ENCODE results near the gene SRSF3.
"Not testable (repeated sequence)": the region's sequence is repeated elsewhere in the genome, so short reads cannot be mapped to it uniquely, and the experiment has no call there.

The SRSF3 gene

DNA sequence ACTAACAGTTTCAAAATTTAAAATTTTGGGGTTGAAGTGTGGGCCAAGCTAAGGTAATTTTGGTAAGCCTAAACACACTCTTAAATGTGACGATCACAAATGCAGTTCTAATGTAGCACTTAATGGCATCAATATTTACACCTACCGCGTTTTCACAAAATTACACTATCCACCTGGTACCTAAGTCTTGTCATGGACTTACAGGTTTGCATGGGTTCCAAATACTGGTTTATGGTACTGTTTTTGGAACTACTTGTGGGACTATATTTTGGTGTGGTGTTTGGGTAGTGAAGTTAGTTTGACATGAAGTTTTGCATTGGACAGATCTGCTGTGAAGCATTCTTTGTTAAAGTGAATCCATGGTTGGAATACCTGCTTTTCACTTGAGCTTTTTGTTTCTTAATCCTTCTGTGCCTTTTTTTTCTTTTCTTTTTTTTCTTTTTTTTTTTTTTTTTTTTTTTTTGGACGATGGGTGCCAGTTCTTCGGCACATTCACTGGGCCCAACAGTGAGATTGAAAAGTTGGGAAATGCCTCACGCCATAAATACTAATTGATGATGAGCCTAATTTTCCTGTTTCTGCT is 6.5 kb downstream of the SRSF3 start:
- no peak for DNase-seq (ENCODE audit: low read depth, low spot score)
- no peak overlapping the region for H3K4me3 ChIP-seq (ENCODE audit: low read length)

- not testable (repeated sequence) for H3K4me3 ChIP-seq (ENCODE audit: low read length); DNase-seq (ENCODE audit: low read depth, low spot score)
Measured at GRCh38 chr6:36601818-36602217, 7.7 kb downstream of the SRSF3 start.

- H3K4me3 ChIP-seq (ENCODE audit: low read length) = no peak overlapping the region
- no peak for DNase-seq (ENCODE audit: low read depth, low spot score)
Measured at GRCh38 chr6:36603222-36604089, 9.3 kb downstream of the SRSF3 start.

GRCh38 chr6:36604090-36605060 is 10.2 kb downstream of the SRSF3 start:
- DNase-seq (ENCODE audit: low read depth, low spot score) = no peak

DNA sequence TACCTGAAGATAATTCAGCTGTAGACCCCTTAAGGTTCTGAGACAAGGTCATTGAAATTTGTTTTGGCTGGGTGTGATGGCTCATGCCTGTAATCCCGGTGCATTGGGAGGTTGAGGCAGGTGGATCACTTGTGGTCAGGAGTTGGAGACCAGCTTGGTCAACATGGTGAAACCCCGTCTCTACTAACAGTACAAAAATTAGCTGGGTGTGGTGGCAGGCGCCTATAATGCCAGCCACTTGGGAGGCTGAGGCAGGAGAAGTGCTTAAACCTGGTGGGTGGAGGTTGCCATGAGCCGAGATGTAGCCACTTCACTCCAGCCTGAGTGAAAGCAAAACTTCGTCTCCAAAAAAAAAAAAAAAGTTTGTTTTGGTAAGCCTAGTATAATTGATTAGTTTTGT is 11.0 kb downstream of the SRSF3 start:
- no peak overlapping the region for H3K4me3 ChIP-seq (ENCODE audit: low read length)
- DNase-seq (ENCODE audit: low read depth, low spot score) = no peak

More at GRCh38 chr6:36604090-36605060, 10.2 kb downstream of the SRSF3 start:
- H3K4me3 ChIP-seq (ENCODE audit: low read length) = no peak overlapping the region

GRCh38 chr6:36605560-36606391 is 11.6 kb downstream of the SRSF3 start:
- no peak for DNase-seq (ENCODE audit: low read depth, low spot score)
- H3K4me3 ChIP-seq (ENCODE audit: low read length) = no peak overlapping the region

DNA sequence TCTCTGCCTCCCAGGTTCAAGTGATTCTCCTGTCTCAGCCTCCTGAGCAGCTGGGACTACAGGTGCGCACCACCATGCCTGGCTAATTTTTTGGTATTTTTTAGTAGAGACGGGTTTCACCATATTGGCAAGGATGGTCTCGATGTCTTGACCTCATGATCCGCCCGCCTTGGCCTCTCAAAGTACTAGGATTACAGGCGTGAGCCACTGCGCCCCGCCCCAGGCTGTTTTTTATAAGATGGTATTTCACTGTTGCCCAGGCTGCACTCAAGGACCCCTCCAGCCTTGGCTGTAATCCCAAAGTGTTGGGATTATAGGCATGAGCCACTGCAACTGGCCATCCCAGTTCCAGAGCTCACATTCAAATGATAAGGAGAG is 13.1 kb downstream of the SRSF3 start:
- not testable (repeated sequence) for H3K4me3 ChIP-seq (ENCODE audit: low read length); DNase-seq (ENCODE audit: low read depth, low spot score)

DNA sequence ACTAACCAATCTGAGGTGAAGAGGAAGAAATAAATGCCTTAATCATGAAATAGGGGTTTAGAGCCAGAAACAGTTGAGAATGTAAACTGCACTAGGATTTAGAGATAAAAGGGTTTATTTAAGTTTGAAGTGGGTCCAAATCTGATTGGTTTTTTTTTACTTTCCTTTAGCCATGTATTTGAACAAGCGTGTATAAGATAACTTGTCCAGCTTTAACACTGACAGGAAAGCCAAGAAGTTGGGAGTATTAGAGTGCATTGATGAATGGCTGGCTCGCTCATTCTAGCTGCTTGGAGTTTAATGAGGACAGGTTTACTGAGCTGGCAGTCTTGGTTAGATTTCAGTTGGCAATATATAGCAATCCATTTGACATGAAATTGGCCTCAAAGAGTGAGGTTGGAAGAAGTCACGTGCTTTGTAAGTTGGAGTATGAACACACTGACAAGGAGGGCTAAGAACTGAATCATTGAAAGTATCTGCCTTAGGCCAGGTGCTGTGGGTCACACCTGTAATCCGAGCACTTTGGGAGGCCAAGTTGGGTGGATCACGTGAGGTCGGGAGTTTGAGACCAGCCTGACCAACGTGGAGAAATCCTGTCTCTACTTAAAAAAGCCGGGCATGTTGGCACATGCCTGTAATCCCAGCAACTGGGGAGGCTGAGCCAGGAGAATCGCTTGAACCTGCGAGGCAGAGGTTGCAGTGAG is 13.7 kb downstream of the SRSF3 start:
- DNase-seq (ENCODE audit: low read depth, low spot score) = no peak

GRCh38 chr6:36608788-36609563 is 14.8 kb downstream of the SRSF3 start:
- DNase-seq (ENCODE audit: low read depth, low spot score) = no peak
- H3K4me3 ChIP-seq (ENCODE audit: low read length) = no peak overlapping the region

More for the DNA sequence above, 13.7 kb downstream of the SRSF3 start:
- H3K4me3 ChIP-seq (ENCODE audit: low read length) = no peak overlapping the region

DNA sequence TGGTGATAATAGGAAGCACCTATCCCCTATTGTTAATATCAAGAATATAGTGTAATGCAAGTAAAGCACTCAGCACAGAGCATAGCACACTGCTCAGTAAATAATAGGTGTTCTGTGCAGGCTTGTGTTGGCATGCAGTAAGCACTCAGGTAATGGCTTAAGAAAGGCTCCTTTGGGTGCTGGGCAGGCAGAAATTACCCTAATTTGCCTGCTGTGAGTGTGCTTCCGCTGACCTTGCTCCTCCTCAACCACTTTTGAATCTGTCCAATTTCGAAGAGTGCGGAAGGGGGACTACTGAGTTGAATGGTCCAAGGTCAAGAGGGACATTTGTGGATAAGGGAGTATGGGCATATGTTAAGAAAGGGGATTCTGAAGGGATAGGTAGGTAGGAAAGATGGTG is 15.4 kb downstream of the SRSF3 start:
- H3K4me3 ChIP-seq (ENCODE audit: low read length) = no peak overlapping the region
- DNase-seq (ENCODE audit: low read depth, low spot score) = no peak

DNA sequence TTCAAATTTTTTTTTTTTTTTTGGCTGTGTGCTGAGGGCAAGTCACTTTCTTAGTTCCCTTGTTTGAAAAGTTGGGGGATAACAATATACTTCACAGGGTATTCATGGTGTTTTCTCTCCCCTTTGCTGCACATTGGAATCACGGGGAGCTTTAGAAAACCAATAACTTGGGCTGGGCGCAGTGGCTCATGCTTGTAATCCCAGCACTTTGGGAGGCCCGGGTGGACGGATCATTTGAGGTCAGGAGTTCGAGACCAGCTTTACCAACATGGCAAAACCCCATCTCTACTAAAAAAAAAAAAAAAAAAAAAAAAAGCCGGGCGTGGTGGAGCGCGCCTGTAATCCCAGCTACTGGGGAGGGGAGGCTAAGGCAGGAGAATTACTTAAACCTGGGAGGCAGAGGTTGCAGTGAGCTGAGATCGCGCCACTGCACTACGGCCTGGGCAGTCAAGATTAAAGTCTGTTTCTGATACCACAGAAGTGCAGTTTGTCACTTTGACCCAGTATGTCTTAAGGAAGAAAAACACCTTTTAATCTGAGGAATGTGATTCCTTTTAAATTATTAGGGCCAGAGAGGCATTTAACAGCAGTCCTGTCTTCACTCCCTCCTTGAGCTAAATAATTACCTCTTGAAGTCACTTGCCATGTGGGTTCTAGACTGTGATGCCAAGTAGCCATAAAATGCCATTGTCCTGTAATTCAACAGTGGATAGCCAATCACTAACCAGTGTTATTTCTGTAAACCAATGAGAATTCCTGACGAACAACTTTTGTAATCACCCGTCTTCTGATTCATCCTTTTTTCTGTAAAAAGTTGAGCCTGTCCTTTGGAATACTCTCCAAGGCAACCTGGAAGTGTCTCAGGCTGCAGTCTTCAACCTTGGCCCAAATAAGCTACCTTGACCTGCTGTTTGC is 16.1 kb downstream of the SRSF3 start:
- DNase-seq (ENCODE audit: low read depth, low spot score) = no peak
- H3K4me3 ChIP-seq (ENCODE audit: low read length) = no peak overlapping the region

DNA sequence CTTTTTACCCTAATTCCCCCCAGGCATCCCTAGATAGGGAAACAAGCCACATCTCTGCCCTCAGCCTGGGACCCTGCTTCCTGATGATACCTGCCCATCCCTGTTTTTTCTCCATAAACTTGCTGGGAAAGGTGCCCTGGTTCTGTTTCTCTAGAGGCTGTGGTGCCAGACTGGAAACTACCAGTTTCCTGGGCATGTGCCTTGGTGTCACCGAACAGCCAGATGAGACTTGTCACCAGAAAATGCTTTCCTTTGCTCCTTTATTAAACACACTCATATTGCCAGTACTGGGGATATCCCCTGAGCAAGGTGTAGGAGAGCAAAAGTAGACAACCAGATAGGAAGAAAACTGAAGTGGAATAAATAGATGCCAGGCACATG is 16.8 kb downstream of the SRSF3 start:
- no peak overlapping the region for H3K4me3 ChIP-seq (ENCODE audit: low read length)
- DNase-seq (ENCODE audit: low read depth, low spot score) = no peak

GRCh38 chr6:36611679-36612078 is 17.5 kb downstream of the SRSF3 start:
- not testable (repeated sequence) for H3K4me3 ChIP-seq (ENCODE audit: low read length); DNase-seq (ENCODE audit: low read depth, low spot score)

DNA sequence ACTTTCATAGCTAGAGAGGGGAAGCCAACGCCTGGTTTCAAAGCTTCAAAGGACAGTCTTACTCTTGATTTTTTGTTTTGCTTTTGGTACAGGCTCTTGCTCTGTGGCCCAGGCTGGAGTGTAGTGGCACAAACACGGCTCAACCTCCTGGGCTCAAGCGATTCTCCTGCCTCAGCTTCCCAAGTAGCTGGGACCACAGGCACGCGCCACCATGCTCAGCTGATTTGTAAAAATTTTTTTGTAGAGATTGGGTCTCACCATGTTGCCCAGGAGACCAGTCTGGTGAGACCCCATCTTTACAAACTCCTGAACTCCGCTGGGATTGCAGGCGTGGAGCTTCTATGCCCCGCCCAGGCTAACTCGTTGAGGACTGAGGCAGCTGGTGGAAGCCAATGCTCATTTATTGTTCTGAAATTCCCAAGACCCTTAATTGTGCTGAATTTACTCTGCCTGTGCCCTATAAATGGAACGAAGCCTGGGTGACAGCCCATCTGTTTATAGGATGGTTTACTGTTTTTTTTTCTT is 18.0 kb downstream of the SRSF3 start:
- no peak for DNase-seq (ENCODE audit: low read depth, low spot score)

DNA sequence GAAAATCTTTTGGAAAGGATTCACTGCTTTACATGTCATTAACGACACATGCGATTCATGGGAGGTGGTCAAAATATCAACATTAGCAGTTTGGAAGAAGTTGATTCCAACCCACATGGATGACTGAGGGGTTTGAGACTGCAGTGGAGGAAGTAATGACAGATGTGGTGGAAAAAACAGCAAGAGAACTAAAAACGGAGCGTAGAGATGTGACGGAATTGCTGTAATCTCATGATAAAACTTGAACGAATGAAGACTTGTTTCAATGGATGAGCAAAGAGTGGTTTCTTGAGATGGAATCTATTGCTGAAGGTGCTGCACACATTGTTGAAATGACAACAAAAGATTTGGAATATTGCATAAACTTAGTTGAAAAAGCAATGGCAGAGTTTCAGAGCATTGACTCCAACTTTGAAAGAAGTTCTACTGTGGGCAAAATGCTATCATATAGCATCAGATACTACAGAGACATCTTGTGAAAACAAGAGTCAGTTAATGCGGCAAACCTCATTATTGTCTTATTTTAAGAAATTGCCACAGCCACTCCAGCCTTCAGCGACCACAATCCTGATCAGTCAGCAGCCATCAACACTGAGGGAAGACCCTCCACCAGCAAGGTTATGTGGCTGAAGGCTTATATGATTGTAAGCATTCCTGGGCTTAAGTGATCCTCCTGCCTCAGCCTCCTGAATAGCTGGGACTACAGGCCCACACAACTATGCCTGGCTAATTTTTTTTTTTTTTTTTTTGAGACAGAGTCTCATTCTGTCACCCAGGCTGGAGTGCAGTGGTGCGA is 19.2 kb downstream of the SRSF3 start:
- no peak for DNase-seq (ENCODE audit: low read depth, low spot score)
- no peak overlapping the region for H3K4me3 ChIP-seq (ENCODE audit: low read length)

More for the DNA sequence above, 18.0 kb downstream of the SRSF3 start:
- H3K4me3 ChIP-seq (ENCODE audit: low read length) = no peak overlapping the region

All from Jurkat, Clone E6-1 (cell line).